K562 (cell line): ENCODE results near the gene KIF27. TPM values are rescaled to one million over a fixed set of nuclear protein-coding genes. Genes with fewer than 3 reads are reported as not detected.
A peak's percentile ranks its signal among the peaks of the same experiment; 100 is the strongest.

Experiments
- BCOR ChIP-seq: fragments of 450-650 bp; IDR thresholded peaks from 2 replicates; pipeline ENCODE4 v1.6.1; 2016
- CCNT2 ChIP-seq: IDR thresholded peaks from 2 replicates; pipeline ENCODE4 v1.6.1; 2011; ENCODE audit warnings: borderline replicate concordance, low read depth, mild to moderate bottlenecking, moderate library complexity, mixed read lengths, low read length; ENCODE audit not compliant: insufficient read length; ENCODE audit errors: extremely low read depth
- CEBPG ChIP-seq, 3 experiments: fragments of 200-800 bp in 1 of 3; sonication (Bioruptor generic) in 1 of 3; sonication (generic) in 1 of 3; formaldehyde crosslinking in 1 of 3; IDR thresholded peaks in 2 of 3; conservative IDR thresholded peaks in 1 of 3; 2 replicates each; pipeline versions ENCODE4 v1.6.1 to v1.8.0; 2016 to 2022; ENCODE audit warnings: missing compliant biosample characterization in 2 of 3, missing genetic modification characterization in 2 of 3, mild to moderate bottlenecking in 1 of 3, missing genetic modification reagents in 1 of 3
- FOXJ3 ChIP-seq: sonication (generic); formaldehyde crosslinking; IDR thresholded peaks from 2 replicates; pipeline ENCODE4 v1.4.0; 2020; ENCODE audit warnings: mild to moderate bottlenecking, missing genetic modification reagents
- NBN ChIP-seq: fragments of 450-650 bp; IDR thresholded peaks from 2 replicates; pipeline ENCODE4 v1.6.1; 2016; ENCODE audit warnings: low read depth, mild to moderate bottlenecking
- PHF21A ChIP-seq: fragments of 450-650 bp; IDR thresholded peaks from 2 replicates; pipeline ENCODE4 v1.6.1; 2017; ENCODE audit warnings: low read depth, borderline replicate concordance
- RBBP5 ChIP-seq: fragments of 200-600 bp; sonication (generic); IDR thresholded peaks from 2 replicates; pipeline ENCODE4 v1.6.1; 2012; ENCODE audit warnings: borderline replicate concordance, mild to moderate bottlenecking, low read length, control low read depth, inconsistent platforms; ENCODE audit not compliant: insufficient read depth, poor library complexity, severe bottlenecking
- ZBTB1 ChIP-seq: sonication (generic); formaldehyde crosslinking; IDR thresholded peaks from 2 replicates; pipeline ENCODE4 v1.8.1; 2023; ENCODE audit warnings: missing genetic modification reagents, low read depth, mild to moderate bottlenecking, borderline replicate concordance
- ZNF444 ChIP-seq: fragments of 250-450 bp; sonication (Bioruptor Pico); IDR thresholded peaks from 2 replicates; pipeline ENCODE4 v1.4.0; 2020; ENCODE audit warnings: mild to moderate bottlenecking, moderate library complexity
- polyA plus RNA-seq, 8 experiments: library from polyadenylated mRNA; depleted of rRNA in 4 of 8; stranded (reverse) in 5 of 8; unstranded in 3 of 8; fragments of >200 nt; fragmentation: Nextera tagmentation in 2 of 8; fragmentation: Illumina TruSeq in 1 of 8; extraction: Ambion mirVana in 2 of 8; extraction: Trizol in 1 of 8; gene quantifications; 2 replicates each; pipeline versions ENCODE4 v1.2.1 to v1.2.3, GENCODE V29; 2011 to 2014; ENCODE audit warnings: inconsistent platforms in 1 of 8, missing spikeins in 1 of 8
- total RNA-seq, 7 experiments: library from RNA; depleted of rRNA in 6 of 7; stranded (reverse); fragments of >200 nt in 6 of 7; fragmentation: Illumina TruSeq in 2 of 7; extraction: Trizol in 2 of 7; gene quantifications; 2 replicates each; pipeline versions ENCODE4 v1.2.1 to v1.2.3, GENCODE V29; 2011 to 2021; ENCODE audit warnings: low replicate concordance in 1 of 7
- TF ChIP-seq, protein P1 (sequence below), 2 experiments: fragments of 450-650 bp in 1 of 2; IDR thresholded peaks; 2 replicates each; pipeline ENCODE4 v1.6.1; 2011 to 2017; ENCODE audit warnings: low read depth in 2 of 2, antibody characterized with exemption in 1 of 2, borderline replicate concordance in 1 of 2, low read length in 1 of 2, mild to moderate bottlenecking in 1 of 2, mixed read lengths in 1 of 2; ENCODE audit not compliant: control insufficient read depth in 1 of 2
- TF ChIP-seq, protein P2 (sequence below): sonication (generic); formaldehyde crosslinking; IDR thresholded peaks from 2 replicates; pipeline ENCODE4 v1.8.1; 2023; ENCODE audit warnings: mild to moderate bottlenecking, missing genetic modification reagents
- TF ChIP-seq, protein P3 (sequence below): fragments of 200-800 bp; sonication (Bioruptor generic); IDR thresholded peaks from 2 replicates; pipeline ENCODE4 v1.6.1; 2017; ENCODE audit warnings: missing genetic modification characterization, missing compliant biosample characterization
- TF ChIP-seq, protein P4 (sequence below): sonication (generic); formaldehyde crosslinking; IDR thresholded peaks from 2 replicates; pipeline ENCODE4 v1.8.0; 2022; ENCODE audit warnings: mild to moderate bottlenecking, missing genetic modification reagents

KIF27 gene
- total and polyA plus RNA-seq, 9 of the 15 experiments (the other 6 are each of a cell fraction or from before 2014, with no cell fraction given), result 0.32 to 2.4 (median 0.98) TPM

DNA sequence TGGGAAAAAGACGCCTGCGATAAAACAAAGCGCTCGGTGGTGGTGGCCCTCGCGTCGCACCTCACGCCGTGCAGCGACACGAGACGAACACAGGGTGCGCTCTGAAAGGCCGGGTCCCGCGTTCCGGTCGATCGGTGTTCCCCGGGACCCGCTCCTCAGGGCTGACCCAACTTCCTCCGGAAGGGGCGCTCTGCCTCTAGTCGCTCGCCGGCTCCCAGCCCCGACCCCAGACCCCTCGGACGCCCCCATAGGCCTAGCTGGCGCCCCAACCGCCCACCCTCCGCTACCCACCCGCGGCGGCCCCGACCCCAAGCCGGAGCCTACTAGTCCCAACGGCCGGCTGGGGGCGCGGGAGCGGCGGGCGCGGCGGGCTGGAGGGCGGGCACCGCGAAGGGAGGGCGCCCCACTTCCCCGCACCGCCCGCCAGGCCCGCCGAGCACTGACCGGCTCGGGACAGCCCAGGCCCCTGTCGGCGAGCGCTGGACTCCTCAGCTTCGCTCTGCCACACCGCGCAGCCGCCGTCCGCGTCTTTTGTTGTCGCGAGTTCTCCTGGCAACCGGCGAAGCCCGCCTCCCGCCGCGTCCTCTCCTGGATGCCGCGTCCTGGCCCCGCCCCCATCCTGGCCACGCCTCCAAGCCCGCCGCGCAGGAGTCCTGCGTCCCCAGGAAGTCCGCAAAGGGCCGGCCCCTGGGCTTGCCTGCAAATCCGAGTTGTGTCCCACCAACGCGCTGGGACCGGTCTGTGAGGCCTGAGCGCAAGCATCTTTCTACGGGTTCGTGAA, at the start of gene KIF27 (continued):
- TF ChIP-seq, protein P1, sequence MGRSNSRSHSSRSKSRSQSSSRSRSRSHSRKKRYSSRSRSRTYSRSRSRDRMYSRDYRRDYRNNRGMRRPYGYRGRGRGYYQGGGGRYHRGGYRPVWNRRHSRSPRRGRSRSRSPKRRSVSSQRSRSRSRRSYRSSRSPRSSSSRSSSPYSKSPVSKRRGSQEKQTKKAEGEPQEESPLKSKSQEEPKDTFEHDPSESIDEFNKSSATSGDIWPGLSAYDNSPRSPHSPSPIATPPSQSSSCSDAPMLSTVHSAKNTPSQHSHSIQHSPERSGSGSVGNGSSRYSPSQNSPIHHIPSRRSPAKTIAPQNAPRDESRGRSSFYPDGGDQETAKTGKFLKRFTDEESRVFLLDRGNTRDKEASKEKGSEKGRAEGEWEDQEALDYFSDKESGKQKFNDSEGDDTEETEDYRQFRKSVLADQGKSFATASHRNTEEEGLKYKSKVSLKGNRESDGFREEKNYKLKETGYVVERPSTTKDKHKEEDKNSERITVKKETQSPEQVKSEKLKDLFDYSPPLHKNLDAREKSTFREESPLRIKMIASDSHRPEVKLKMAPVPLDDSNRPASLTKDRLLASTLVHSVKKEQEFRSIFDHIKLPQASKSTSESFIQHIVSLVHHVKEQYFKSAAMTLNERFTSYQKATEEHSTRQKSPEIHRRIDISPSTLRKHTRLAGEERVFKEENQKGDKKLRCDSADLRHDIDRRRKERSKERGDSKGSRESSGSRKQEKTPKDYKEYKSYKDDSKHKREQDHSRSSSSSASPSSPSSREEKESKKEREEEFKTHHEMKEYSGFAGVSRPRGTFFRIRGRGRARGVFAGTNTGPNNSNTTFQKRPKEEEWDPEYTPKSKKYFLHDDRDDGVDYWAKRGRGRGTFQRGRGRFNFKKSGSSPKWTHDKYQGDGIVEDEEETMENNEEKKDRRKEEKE (IDR thresholded peaks at IDR 0.05; ENCODE audit: borderline replicate concordance in 1 of 2, control insufficient read depth in 1 of 2, low read depth in 2 of 2, low read length in 1 of 2), result peak in 1 of 2 experiments; percentile 65; a peak in 1 of 4 replicates
- TF ChIP-seq CEBPG (CRISPR knock-in tag; IDR thresholded peaks at IDR 0.05) (peak; percentile 37; the same call in 1 of the 2 replicates), CEBPG (tag; conservative IDR thresholded peaks at IDR 0.05 in 1 of 2, IDR thresholded peaks at IDR 0.05 in 1 of 2) (no peak), NBN (0 out of 2 replicates have a peak, but pooled peaks have one; percentile 5), CCNT2 (peak; percentile 32), RBBP5 (peak; percentile 63), FOXJ3 (CRISPR knock-in tag) (peak; percentile 68), ZBTB1 (peak; percentile 83; the same call in 1 of the 2 replicates), PHF21A (peak; percentile 7; the same call in 1 of the 2 replicates), ZNF444 (CRISPR knock-in tag) (no peak), BCOR (no peak)
- TF ChIP-seq, protein P2, sequence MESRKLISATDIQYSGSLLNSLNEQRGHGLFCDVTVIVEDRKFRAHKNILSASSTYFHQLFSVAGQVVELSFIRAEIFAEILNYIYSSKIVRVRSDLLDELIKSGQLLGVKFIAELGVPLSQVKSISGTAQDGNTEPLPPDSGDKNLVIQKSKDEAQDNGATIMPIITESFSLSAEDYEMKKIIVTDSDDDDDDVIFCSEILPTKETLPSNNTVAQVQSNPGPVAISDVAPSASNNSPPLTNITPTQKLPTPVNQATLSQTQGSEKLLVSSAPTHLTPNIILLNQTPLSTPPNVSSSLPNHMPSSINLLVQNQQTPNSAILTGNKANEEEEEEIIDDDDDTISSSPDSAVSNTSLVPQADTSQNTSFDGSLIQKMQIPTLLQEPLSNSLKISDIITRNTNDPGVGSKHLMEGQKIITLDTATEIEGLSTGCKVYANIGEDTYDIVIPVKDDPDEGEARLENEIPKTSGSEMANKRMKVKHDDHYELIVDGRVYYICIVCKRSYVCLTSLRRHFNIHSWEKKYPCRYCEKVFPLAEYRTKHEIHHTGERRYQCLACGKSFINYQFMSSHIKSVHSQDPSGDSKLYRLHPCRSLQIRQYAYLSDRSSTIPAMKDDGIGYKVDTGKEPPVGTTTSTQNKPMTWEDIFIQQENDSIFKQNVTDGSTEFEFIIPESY (CRISPR knock-in tag), result peak; percentile 80
- TF ChIP-seq, protein P3, sequence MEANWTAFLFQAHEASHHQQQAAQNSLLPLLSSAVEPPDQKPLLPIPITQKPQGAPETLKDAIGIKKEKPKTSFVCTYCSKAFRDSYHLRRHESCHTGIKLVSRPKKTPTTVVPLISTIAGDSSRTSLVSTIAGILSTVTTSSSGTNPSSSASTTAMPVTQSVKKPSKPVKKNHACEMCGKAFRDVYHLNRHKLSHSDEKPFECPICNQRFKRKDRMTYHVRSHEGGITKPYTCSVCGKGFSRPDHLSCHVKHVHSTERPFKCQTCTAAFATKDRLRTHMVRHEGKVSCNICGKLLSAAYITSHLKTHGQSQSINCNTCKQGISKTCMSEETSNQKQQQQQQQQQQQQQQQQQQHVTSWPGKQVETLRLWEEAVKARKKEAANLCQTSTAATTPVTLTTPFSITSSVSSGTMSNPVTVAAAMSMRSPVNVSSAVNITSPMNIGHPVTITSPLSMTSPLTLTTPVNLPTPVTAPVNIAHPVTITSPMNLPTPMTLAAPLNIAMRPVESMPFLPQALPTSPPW (CRISPR knock-in tag), result peak; percentile 89
- TF ChIP-seq, protein P4, sequence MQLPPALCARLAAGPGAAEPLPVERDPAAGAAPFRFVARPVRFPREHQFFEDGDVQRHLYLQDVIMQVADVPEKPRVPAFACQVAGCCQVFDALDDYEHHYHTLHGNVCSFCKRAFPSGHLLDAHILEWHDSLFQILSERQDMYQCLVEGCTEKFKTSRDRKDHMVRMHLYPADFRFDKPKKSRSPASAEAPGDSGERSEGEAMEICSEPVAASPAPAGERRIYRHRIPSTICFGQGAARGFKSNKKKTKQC (CRISPR knock-in tag), result peak; percentile 96
